Sciatic nerve (tissue), 2 donors: Measurements from ENCODE around the gene NTN4. TPM values are rescaled to one million over a fixed set of nuclear protein-coding genes. Genes with fewer than 3 reads are reported as not detected.
A peak's percentile ranks its signal among the peaks of the same experiment; 100 is the strongest.
"Not testable (repeated sequence)": the region's sequence is repeated elsewhere in the genome, so short reads cannot be mapped to it uniquely, and the experiment has no call there.

Source experiments
- ATAC-seq: fragments of 200-7000 bp; cut with Tn5 transposase; one replicate; pipeline ENCODE4 v1.9.1; 2020; ENCODE audit warnings: mild to moderate bottlenecking, moderate library complexity
- DNase-seq: peaks from one replicate; pipeline ENCODE4 v3.0.0-alpha.2; 2020; ENCODE audit warnings: low spot score
- intact Hi-C: fragments of 100-400 bp; cut with DNase I; formaldehyde crosslinking; loops from one replicate; pipeline ENCODE4 v1.14.2; 2022
- total RNA-seq: library from RNA; stranded (reverse); fragmentation: NEBNext Ultra II Directional; extraction: Animal tissue kit (Norgen Biotek cat#: 25700); gene quantifications from one replicate; pipeline ENCODE4 v1.2.1, GENCODE V29; 2021
- donor health status: DM: no; HTN: no; CAD: no.
- donor health status: DM: no; HTN: no; CAD: no.

NTN4 gene
- total RNA-seq, 1 donor from 2014 or later = 40.3 TPM

DNA sequence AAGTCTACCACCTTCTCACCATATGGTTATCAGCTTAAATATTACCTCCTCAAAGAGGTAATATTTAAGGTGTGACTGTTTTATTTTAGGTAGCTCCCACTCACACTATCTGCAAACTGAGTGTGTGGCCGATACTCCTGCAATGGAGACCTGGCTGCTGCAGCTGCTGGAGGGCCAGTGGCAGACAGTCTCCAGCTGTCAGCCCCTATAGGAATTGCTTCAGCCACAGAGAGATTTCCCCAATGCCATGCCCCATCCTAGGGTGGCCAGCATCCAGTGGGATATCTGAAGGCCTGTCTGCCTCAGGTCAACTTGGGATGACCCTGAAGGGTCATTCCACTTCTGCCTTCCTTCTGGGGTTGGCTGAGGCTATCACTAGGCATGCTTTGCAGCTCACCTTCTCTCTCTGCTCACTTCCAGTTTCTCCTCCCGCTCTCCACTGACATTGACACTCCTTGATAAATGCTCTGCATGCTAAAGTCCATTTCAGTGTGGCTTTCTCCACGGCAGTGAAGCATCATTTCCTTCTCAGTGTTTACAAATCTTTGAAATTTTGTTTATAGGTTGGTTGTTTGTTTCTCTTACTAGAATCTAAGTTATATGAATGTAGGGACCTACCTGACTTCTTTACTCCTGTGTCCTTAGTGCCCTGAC, 149.1 kb downstream of the NTN4 start:
- intact Hi-C loops = no loop called here
- no peak for ATAC-seq
- no peak for DNase-seq

DNA sequence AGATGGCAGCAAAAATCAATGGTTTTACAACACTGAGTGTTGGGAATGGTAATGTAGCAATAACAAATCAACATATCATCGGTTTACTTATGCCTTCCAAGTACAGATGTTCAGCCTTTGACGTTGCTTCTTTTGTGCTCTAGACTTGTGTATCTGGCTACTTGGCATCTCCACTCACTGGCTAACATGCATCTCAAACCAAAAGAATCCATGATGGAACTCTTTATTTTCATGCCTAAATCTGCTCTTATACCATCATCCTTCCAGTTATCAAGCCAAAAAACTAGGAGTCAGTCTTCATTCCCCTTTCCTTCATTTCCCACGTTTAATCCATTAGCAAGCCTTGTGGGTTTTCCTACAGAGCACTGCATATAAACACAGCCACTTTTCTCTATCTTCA, 150.0 kb downstream of the NTN4 start:
- intact Hi-C loops = no loop called here
- ATAC-seq (no peak), DNase-seq (no peak)

DNA sequence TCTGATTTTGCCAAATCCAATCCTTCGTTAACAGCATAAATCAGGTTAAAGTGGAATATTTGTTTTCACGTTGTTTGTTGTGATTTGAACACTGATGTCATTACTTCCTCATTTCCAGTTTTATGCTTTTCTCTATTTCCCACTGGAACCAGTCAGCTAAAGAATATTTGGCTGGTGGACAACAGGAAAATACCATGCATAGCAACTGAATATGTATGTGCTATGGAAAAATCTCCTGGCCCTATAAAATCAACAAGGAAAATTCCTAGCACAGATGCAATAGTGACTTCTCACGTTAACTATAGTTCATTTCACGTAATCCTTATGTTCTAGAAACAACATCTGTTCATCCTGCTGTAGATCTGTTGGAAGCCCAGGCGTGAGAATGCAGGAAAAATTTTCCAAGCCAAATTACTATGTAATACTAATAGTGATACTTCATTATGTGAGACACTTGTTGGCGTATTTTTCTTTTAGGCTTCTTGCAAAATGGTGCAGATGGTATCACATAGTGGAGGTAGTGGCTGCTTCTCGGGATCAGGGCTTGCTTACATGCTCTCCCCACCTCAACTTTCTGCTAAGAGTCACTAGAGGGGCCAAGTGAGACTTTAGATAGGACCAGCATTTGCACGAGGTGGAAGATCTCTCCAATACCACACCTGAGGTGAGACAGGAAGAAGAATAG, 153.0 kb downstream of the NTN4 start:
- no peak for ATAC-seq
- intact Hi-C loops = no loop called here
- DNase-seq = no peak

DNA sequence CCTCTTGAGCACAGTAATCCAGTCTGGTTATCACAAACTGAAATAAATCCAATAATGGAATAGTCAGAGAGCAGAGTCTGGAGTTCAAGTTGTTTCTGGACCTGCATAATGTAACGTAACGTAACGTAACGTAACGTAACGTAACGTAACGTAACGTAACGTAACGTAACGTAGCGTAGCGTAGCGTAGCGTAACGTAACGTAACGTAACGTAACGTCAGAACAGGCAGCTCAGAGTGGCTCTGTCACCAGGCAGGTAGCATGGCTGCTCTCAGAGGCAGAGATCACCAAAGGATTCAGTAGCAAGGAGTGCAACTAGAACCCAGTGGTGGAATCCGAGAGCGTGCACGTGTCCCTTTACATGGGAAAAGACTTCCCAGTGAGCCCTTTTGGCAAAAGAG, 153.6 kb downstream of the NTN4 start:
- intact Hi-C loops = no loop called here
- ATAC-seq = no peak
- no peak for DNase-seq

DNA sequence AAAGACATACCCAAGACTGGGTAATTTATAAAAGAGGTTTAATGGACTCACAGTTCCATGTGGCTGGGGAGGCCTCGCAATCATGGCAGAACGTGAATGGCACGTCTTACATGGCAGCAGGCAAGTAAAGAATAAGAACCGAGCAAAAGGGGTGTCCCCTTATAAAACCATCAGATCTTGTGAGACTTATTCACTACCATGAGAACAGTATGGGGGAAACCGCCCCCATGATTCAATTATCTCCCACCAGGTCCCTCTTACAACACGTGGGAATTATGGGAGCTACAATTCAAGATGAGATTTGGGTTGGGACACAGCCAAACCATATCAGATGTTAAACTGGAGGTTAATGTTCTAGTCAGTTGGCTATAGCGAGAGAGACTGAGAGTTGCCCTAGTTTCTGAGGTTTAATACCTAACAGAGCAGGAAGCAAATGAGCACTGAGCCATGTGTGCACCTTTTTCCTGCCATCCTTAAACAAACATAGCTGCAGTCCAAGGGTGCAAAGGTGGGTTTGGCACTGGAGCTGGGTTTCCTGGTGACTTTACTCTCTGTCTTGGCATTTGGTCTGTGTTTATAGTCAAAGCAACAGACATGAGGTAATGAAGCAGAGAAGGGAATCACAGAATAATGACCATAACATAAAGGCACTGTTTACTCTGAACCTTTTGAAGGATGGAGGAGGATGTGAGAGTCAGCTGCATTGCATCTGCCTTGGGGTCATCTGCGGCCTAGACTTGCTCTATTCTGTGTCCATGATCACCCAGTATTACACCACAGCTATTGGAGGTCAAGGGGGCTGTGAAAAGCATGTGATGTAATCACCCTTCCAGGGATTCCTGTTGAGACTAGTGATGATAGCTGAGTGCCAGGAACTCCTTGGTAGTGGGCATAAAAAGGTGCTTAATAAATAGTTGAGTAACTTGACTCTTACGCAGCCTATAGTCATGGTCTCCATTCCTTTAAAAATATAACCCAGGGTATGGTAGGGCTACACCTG, 155.6 kb downstream of the NTN4 start:
- no peak for DNase-seq
- no peak for ATAC-seq
- intact Hi-C loops = no loop called here

DNA sequence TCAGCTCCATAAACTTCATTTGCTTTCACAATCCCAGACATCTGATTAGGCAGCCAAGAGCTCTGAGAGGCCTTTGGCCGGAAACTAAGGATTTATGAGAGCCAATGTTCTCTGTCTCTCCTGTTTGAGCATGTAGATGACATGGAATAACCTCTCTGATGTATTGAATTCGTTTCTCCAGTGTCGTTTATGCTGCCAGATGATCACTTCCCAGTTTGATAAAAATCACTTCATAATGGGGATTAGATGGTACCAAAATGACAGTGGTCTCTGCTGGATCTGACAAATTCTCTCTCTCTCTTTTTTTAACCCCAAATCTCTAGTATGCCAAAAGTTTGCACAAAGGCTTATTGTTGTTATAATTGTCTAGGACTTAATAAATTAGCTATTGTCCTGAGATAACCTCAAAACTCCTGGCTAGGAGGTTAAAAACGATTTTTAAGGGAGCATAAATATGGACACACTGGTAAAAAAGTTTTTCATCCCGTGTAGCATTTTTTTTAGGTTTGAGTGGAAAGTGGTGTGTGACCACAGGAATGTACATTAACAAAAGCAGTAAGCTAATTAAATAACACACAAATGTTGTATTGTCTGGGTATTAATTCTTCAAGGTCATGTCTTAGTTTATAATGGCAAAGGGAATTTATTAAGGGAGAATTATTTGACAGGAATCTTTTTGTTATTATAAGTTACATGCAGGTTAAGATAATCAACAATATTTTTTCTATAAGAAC, 156.7 kb downstream of the NTN4 start:
- intact Hi-C loops = no loop called here

DNA sequence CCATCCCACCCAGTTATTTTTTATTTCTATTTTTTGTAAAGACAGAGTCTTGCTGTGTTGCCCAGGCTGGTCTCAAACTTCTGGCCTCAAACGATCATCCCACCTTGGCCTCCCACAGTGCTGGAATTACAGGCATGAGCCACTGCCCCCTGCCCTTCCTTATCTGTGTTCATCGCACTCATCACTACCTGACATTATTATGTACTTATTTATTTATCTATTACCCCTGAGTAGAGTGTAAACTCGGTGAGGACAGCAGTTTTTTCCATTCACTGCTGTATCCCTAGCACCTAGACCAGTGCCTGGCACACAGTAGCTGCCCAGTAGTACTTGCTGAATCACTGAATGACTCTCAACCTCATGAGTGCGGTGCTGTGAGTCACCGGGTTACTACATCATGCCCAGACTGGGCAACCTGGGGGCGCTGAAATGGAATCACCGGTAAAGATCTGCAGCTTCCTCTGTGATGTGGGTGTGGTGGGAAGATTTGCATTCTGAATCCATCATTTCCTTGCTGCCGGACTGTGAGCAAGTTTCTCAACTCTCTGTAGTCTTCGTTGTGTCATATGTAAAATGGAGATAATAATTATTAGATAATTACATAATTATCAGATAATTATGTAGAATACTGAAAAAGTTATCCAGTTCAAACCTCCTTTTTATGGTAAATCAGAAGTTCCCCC, 157.4 kb downstream of the NTN4 start:
- DNase-seq (no peak), ATAC-seq (peak; percentile 68)
- intact Hi-C loops = no loop called here

More for the DNA sequence above, 156.7 kb downstream of the NTN4 start:
- ATAC-seq = peak; percentile 79
- DNase-seq = no peak

DNA sequence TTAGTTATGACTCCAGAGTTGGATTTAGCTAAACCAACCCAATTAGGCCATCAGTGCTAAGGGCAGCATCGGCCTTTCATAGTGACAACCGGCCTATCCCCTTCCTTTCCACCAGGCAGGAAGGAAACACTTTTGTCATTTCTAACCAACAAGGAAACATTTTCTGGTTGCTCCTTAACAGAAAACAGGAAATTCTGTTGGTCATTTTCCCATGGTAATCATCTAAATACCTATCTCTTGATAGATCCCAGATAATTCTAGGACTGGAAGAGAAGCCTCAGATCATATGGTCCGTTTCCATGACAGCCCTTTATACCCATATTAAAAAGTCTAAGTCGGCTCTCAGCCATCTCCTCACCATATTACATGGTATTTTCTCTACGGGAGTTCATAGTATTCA, 160.1 kb downstream of the NTN4 start:
- ATAC-seq (no peak), DNase-seq (no peak)
- intact Hi-C loops = no loop called here

DNA sequence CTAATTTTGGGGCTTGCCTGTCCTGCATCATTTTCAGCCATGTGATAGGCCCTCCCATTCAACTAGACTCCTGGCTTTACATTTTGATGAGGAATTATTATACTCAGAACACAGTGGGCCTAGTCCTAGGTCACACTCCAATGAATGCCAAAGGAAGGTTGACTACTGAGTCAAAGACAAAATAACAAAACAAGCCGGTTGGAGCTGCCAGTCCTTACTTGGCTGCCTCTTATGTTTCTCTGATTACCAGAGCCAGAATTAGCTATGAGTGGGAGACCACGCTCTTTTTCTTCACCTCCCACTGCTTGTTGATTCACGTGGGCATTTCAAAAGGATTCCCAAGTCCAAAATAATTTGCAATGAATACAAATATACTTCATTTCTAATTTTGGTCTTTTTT, 161.2 kb downstream of the NTN4 start:
- ATAC-seq (no peak), DNase-seq (no peak)
- intact Hi-C loops = no loop called here

DNA sequence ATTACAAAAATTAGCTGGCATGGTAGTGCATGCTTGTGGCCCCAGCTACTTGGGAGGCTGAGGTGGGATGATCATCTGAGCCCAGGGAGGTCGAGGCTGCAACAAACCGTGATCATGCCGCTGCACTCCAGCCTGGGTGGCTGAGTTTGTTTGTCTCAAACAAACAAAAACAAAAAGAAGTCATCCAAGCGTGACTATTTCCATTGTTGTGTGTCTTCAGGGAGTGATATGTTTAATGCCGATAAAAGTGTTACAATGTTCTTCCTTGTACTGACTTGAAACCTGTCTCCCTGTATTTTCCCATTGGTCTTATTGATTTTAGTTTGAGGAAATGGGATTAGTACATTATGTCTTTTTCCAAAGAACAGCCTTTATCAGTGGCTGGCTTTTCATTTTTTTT, 163.7 kb downstream of the NTN4 start:
- DNase-seq = no peak
- intact Hi-C loops = no loop called here
- no peak for ATAC-seq

DNA sequence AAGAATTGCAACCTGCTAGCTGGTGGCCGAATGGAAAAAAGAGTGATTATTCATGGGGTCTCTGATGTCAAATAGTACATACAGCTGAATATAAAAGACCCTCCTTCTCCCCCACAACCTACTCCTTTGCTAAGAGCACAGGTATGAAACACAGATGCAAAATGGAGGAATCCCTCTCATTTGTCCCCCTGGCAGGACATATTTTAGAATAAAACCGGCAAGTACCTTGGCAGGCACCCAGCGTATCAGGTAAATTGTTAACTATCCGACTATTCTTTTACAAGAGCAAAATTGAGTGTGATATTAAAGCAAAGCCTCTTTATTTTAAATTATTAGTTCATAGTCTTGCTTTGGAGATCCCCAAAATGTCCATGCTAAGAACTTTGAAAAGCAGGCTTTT, 165.6 kb downstream of the NTN4 start:
- no peak for DNase-seq
- ATAC-seq = no peak
- intact Hi-C loops = no loop called here

DNA sequence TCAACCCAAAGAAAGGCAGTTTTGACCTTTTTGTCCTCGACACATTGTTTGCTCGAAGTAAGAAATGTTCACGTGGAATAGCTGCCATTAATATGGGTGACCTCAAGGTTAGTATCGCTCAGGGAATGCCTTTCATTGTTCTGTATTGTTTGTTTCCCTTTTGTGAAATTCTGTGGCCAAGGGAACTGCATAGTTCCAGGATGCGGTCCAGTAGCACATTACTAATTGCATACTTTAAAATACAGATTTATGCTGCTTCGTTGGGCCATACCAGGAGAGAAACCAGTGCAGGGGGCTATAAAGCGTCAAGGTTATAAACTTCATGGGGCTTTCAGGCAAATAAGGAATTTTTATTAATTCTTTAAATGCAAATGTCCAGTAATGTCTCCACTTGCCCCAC, 166.0 kb downstream of the NTN4 start:
- intact Hi-C loops = no loop called here
- DNase-seq (no peak), ATAC-seq (no peak)

DNA sequence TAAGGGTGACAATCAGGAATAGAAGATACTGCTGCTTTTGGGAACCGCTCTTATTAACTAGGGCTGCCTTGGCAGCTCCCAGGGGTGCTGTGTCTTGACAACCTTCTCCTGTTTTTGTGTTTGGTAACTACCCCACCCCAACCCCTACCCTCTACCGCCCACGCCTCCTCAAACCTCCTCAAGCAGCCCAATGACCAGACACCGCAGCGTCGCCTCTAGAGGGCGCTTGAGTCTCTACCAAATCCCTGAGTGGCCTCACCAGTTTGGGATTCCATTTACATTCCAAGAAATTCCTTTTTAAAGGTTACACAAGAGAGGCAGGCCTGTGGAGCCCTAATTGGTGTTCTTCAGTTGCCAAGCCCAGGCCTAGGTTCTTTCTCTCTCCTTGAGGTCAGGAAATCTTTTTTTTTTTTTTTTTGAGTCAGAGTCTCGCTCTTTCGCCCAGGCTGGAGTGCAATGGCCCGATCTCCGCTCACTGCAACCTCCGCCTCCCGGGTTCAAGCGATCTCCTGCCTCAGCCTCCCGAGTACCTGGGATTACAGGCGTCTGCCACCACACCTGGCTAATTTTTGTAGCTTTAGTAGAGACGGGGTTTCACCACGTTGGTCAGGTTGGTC, 166.9 kb downstream of the NTN4 start:
- intact Hi-C loops = no loop called here
- ATAC-seq (peak; percentile 90), DNase-seq (peak; percentile 72)

DNA sequence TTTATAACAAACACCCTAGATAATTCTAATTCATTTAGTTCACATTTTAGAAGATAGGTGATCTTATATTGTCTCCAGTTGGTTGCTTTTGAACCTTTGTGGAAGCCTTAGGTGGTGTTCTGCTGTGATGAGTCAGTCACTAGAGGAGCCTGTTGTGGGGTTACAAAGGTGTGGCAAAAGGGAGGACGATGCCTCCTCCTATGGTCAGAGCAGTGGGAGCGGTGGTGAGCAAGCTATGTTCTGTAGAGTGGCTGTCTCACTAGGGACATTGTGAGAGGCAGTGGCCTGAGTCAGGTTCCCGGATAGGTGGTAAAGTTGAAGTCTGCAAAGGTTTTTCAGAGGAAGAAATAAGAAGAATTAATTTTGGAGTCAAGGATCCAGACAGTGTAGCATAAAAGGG, 167.7 kb downstream of the NTN4 start:
- intact Hi-C loops = no loop called here
- DNase-seq (no peak), ATAC-seq (no peak)

DNA sequence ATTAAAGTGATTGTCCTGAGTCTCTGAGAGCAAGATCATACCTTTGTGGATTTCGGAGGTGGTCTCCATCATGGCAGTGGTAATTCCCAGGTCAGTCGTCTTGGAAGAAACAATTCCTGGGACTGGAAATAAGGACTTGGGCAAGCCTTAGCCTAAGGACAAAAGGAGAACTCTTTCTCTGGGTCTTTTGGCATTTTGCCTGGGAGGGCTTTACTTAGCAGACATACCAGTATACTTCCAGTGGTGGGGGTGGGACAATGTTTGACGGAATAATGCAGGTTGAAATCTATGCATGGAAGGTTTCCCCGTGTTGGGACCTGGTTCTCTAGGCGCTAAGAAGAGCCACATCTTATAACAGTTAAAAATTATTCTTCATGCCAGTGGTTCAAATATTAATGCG, 168.8 kb downstream of the NTN4 start:
- intact Hi-C loops = no loop called here
- ATAC-seq (no peak), DNase-seq (no peak)

DNA sequence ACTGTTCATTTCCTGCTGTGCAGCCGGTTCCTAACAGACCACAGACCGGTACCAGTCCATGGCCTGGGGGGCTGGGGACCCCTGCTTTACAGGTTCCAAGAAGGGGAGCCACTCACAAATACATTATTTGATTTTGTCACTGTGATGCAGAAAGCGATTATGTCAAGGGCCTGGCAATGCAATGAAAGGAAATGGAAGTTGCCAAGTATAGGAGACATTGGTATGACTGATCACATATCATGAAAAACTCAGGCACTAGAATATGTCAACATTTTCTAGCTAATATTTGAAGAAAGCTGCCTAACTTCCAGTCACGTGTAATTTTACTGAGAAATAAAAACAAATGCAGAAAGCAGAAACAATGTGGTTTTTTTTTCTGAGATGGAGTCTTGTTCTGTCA, 170.4 kb downstream of the NTN4 start:
- intact Hi-C loops = no loop called here
- no peak for DNase-seq
- ATAC-seq = no peak

DNA sequence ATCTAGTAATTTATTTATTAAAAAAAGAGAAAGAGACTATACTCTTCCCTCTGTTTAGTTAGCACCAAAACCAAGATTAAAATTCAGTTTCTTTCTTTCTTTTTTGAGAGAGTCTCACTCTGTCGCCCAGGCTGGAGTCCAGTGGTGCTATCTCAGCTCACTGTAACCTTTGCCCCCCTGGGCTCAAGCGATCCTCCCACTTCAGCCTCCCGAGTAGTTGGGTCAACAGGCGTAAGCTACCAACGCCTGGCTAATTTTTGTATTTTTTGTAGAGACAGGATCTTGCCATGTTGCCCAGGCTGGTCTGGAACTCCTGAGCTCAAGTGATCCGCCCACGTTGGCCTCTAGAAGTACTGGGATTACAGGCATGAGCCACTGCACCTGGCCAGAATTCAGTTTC, 174.1 kb downstream of the NTN4 start:
- ATAC-seq, DNase-seq, intact Hi-C loops: not testable (repeated sequence)

DNA sequence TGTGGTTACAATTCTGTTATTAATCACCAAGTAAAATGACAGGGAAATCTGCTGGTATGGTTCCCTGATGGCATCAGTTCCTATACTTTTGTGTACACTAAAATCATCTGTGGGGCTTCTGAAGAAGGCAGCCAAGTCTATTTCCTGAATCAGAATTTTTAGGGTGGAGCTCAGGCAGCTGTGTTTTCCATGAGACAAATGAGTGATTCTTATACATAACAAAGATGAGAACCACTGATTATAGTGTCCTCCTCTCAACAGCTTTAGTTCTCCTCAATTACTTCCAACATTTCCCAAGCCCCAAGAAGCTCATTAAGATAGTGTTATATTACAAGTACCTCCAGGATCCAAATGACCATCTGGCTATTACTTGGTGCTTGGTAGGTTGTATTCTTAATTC, 174.8 kb downstream of the NTN4 start:
- no peak for ATAC-seq
- intact Hi-C loops = no loop called here
- no peak for DNase-seq
